Measurements from ENCODE around the gene ITGB4.

Gene ITGB4

DNA sequence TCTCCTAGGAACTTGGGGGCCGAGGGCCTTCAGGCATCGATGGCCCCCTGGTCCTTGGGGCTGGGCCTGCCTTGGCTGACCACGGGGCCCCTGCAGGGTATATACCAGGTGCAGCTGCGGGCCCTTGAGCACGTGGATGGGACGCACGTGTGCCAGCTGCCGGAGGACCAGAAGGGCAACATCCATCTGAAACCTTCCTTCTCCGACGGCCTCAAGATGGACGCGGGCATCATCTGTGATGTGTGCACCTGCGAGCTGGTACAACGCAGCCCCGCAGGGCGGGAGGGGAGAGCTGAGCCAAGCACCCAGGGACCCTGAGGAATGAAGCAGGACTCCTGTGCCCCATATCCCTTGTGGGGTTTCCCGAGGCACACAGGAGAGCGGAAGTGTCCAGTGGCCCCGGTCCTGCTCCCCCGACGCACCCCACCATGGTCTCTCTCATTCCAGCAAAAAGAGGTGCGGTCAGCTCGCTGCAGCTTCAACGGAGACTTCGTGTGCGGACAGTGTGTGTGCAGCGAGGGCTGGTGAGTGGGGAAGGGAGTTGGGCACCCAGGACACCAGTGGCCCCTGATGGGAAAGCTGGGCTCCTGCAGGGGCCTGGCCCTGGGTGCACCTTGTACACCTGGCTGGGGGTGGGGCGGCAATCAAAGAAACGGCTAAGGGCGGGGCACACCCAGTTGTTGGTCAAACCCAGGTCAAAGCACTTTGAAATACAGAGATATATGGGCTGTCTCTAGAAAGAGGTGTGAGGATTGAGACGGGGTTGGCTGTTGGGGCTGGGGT is 10.6 kb downstream of the ITGB4 start:
- no peak for DNase-seq (ENCODE audit: low read depth)

DNA sequence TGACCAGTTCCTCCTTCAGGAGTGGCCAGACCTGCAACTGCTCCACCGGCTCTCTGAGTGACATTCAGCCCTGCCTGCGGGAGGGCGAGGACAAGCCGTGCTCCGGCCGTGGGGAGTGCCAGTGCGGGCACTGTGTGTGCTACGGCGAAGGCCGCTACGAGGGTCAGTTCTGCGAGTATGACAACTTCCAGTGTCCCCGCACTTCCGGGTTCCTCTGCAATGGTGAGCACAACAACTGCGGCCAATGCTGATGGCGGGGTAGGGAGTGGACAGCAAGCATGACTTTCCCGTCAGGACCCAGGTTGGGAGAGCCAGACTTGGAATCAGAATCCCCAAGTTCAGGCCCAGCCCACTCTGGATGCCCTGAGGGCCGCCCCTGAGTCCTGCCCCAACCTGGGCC is 12.2 kb downstream of the ITGB4 start:
- DNase-seq (ENCODE audit: low read depth) = no peak

DNA sequence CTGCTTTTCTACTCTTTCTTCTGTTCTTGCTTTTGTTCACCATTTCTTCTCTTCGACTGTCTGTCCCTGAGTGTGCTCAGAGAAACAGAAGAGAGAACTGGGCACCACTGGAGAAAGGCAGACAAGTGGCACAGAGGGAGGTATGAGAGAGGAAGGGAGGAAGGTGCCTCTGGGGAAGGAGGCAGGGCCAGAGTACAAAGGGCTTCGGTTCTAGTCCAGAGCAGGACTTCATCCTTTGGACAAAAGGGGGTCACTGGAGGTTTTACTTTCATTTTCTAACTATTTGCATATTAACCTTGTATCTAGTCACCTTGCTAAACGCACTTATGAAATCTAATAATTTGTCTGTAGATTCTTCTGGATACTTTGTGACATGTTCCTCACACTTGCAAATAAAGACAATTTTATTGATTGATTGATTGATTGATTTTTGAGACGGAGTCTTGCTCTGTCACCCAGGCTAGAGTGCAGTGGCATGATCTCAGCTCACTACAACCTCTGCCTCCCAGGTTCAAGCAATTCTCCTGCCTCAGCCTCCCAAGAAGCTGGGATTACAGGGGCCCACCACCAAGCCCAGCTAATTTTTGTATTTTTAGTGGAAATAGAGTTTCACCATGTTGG is 13.5 kb downstream of the ITGB4 start:
- DNase-seq (ENCODE audit: low read depth) = no peak

DNA sequence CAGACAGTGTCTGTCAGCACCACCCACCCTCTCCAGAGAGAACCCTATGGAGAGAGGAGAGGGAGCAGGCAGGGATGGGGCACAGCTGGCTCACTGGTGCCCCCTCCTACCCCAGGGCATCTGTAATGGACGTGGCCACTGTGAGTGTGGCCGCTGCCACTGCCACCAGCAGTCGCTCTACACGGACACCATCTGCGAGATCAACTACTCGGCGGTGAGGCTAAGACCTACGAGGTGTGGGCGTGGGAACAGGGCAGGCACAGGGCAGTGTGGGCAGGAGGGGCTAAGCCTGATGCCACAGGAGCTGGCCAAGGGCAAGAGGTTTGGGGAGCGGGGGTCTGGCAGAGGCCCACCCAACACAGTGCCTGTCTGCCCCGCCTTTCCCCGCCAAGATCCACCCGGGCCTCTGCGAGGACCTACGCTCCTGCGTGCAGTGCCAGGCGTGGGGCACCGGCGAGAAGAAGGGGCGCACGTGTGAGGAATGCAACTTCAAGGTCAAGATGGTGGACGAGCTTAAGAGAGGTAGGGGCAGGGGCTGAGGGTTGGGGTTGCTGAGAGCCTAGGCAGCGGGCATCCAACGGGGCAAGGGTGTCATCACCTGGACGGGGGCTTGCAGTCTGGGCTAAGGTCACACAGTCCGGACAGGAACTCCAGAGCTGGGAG is 15.0 kb downstream of the ITGB4 start:
- no peak for DNase-seq (ENCODE audit: low read depth)

DNA sequence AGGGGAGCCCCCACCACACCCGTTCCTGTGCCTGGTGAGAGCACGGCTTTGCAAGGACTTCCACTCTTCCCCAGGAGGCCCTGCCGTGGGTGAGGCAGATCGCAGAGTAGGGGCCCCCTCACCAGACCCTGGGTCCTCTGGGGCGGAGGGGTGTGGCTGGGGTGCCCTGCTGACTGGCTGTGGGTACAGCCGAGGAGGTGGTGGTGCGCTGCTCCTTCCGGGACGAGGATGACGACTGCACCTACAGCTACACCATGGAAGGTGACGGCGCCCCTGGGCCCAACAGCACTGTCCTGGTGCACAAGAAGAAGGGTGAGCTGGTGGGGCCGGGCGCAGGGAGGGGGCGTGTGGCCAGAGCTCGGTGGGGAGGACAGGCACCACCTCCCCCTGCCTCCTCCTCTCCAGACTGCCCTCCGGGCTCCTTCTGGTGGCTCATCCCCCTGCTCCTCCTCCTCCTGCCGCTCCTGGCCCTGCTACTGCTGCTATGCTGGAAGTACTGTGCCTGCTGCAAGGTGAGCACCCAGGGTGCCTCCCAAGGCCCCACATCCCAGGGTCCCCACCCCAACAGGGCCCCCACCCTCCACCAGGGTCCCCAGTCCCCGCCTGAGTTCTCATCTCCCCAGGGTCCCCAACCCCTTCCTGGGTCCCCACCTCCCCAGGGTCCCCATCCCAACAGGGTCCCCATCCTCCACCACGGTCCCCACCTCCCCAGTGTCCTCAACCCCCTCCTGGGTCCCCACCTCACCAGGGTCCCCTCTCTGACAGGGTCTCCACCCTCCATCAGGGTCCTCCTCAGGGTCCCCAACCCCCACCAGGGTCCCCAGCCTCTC is 16.1 kb downstream of the ITGB4 start:
- DNase-seq (ENCODE audit: low read depth) = no peak

DNA sequence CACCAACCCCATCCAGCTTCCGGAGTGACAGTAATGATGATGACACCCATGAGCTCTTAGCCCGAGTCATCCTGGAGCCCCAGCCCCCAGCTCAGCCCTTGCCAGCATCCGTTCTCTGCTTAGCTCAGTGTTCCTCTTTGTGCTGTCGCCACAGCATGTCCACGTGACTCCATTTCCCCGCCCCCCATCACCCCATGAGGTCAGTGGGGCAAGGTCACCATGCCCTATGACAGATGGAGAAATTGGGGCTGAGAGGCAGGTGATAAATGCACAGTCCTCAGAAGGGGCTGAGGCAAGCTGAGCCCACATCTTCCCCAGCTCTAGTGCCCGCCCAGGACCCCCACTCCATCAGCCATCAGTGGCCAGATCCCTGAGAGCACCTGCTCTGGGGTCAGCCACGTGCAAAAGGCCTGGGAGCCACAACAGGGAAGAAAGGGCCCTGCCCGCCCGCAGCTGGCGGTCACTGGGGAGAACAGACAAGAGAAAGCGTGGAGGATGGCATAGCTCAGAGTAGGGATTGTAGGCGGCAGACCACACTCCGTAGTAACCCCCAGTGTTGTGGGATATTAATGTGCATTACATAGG is 17.1 kb downstream of the ITGB4 start:
- peak; percentile 20 for DNase-seq (ENCODE audit: low read depth)

DNA sequence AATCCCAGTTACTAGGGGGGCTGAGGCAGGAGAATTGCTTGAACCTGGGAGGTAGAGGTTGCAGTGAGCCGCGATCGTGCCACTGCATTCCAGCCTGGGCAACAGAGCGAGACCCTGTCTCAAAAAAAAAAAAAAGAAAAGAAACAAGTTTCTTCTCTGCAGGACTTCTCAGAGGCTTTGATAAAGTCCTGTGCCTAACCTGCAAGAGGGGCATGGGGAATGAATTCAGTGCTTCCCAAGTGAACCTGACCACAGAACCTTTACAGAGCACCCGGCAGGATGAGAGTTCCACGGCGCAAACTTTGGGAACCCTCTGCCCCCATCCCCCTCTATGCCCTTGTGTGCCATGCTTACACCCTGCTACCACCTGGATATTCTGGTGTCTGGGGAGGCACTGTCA is 17.9 kb downstream of the ITGB4 start:
- DNase-seq (ENCODE audit: low read depth) = no peak

DNA sequence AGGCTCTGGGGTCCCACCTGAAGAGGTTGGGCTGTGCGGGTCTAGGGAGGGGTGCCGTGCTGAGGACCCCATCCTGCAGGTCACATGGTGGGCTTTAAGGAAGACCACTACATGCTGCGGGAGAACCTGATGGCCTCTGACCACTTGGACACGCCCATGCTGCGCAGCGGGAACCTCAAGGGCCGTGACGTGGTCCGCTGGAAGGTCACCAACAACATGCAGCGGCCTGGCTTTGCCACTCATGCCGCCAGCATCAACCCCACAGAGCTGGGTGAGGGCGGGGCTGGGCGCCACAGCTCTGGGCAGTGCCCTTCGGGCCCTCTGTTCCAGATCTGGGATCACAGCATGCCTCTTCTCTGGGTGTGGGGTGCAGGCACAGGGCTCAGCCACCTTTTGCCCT is 18.5 kb downstream of the ITGB4 start:
- no peak for DNase-seq (ENCODE audit: low read depth)

DNA sequence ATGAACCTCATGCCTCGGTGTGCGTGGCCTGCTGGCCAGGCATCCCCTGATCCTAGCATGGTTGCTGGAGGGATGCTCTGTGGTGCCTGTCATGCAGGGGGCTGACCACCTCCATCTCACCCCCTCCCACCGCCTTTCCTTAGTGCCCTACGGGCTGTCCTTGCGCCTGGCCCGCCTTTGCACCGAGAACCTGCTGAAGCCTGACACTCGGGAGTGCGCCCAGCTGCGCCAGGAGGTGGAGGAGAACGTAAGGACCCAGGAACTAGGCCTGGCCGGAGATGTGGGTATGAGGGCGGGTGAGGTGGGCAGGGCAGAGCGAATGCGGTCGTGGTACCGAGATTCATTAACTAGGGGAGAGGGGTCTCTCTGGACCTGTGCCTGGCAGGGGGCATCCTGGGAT is 19.0 kb downstream of the ITGB4 start:
- no peak for DNase-seq (ENCODE audit: low read depth)

DNA sequence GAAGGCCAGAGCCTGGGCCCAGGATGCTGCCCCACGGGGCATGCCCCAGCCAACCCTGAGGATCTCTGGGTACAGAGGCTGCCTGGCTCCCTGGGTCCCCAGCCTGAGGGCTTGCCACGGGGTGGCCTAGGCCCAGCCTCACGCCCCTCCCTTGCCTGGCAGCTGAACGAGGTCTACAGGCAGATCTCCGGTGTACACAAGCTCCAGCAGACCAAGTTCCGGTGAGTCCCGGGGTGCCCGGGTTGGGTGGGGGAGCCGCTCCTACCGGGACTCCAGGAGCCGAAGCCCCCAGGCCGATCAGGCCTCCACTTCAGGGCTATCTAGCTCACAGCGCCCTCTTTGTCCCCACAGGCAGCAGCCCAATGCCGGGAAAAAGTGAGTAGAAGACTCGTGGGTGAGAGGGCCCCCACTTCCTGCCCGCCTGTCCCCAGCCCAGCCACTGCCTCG is 19.4 kb downstream of the ITGB4 start:
- DNase-seq (ENCODE audit: low read depth) = no peak

DNA sequence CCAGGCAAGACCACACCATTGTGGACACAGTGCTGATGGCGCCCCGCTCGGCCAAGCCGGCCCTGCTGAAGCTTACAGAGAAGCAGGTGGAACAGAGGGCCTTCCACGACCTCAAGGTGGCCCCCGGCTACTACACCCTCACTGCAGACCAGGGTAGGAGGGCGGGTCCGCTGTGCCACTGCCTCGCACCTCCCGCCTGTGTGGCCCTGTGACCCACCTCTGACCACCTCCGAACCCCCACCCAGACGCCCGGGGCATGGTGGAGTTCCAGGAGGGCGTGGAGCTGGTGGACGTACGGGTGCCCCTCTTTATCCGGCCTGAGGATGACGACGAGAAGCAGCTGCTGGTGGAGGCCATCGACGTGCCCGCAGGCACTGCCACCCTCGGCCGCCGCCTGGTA is 21.1 kb downstream of the ITGB4 start:
- DNase-seq (ENCODE audit: low read depth) = no peak

DNA sequence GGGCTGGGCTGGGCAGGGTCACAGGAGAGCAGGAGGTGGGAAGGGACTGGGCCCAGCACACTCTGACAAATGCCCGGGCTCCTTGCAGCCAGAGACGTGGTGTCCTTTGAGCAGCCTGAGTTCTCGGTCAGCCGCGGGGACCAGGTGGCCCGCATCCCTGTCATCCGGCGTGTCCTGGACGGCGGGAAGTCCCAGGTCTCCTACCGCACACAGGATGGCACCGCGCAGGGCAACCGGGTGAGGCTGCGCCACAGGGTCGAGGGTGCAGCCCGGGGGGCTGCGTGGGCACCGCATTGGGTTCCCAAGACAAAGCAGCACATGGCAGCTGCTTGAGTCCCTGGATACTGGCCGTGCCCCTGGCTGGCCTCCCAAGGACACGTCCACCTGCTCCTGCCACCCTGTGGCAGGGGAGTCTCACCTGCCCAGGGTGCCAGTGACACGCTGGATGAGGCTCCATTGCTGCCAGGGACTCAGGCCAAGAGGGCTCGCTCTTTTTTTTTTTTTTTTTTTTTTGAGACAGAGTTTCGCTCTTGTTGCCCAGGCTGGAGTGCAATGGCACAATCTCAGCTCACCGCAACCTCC is 22.5 kb downstream of the ITGB4 start:
- DNase-seq (ENCODE audit: low read depth) = no peak

DNA sequence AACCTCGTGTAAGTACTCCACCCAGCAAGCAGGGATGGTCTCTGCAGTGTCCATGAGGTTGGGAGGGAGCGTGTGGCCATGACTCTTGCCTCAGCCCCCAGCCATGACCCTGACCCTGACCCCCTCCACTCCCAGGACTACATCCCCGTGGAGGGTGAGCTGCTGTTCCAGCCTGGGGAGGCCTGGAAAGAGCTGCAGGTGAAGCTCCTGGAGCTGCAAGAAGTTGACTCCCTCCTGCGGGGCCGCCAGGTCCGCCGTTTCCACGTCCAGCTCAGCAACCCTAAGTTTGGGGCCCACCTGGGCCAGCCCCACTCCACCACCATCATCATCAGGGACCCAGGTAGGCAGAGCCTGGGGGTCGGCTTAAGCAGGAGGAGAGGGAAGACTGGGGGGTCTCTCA is 27.4 kb downstream of the ITGB4 start:
- DNase-seq (ENCODE audit: low read depth) = no peak

DNA sequence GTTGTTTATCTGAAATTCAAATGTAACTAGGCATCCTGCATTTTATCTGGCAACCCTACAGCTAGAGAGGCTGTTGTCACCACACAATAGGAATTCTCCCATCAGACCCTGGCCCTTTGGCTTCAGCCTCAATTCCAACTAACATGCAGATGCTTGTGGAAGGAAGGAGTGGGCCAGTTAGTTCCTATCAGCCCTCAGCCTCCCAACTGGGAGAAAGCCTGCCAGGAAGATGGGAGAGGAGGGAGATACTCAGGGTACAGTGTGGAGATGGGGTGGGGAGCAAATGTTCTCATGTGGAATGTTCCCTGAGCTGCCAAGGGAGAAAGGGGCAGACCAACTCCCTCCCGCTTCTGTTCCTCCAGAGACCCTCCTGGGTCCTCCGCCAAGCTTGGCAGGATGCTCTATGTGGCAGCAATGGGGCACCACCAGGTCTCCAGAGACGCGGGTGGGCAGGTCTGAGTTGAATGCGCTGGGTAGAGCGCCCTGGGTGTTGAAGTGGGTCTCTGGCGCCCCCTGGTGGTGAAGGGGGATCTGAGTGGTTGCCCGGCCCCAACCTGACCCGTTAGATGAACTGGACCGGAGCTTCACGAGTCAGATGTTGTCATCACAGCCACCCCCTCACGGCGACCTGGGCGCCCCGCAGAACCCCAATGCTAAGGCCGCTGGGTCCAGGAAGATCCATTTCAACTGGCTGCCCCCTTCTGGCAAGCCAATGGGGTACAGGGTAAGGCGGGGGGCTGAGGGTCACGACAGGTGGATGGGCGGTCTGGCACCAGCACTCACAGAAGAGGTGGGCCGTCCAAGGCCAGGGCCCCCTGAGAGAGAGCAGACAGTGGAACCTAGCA is 28.5 kb downstream of the ITGB4 start:
- peak; percentile 46 for DNase-seq (ENCODE audit: low read depth)

DNA sequence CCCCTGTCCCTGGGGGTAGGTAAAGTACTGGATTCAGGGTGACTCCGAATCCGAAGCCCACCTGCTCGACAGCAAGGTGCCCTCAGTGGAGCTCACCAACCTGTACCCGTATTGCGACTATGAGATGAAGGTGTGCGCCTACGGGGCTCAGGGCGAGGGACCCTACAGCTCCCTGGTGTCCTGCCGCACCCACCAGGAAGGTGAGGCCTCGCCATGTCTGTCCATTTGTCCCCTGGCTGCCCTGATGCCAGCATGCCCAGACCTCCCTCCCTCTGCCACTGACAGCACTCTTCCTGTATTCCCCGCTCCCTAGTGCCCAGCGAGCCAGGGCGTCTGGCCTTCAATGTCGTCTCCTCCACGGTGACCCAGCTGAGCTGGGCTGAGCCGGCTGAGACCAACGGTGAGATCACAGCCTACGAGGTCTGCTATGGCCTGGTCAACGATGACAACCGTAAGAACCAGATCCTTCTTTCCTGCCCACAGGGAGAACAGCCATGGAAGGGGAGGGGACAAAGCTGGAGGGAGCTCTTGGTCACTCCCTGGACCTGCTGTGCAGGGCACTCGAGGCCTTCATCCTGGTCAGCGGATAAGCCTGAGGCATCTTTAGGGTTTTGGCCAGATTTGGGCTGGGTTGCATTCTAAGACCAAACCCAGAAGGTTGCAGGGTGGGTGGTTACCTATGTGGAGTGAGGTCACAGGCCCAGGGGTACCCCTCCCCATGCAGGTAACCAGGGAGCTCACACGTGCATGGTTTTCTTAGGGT is 29.6 kb downstream of the ITGB4 start:
- DNase-seq (ENCODE audit: low read depth) = no peak

DNA sequence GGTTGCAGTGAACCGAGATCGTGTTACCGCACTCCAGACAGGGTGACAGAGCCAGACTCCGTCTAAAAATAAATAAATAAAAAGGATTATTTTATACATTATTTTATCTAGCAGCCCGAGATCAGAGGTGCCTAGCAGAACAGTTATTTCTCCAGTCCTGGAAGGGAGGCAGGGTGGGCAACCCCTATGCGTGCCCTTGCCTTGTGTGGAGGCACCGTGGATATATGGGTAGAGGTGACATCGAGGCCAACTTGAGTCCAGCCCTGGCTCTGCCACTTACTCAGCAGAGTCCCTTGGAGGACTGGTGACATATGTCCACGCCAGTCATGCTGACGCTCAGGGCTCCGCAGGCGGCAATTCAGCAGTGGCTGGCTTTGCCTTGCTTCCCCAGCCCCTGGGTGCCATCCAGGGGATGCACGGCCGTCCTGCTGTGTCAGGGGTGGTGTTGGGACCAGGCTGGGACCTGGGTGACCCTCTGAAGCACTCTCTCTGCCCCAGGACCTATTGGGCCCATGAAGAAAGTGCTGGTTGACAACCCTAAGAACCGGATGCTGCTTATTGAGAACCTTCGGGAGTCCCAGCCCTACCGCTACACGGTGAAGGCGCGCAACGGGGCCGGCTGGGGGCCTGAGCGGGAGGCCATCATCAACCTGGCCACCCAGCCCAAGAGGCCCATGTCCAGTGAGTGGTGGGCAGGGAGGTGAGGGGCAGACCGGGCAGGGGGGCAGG is 30.6 kb downstream of the ITGB4 start:
- no peak for DNase-seq (ENCODE audit: low read depth)

DNA sequence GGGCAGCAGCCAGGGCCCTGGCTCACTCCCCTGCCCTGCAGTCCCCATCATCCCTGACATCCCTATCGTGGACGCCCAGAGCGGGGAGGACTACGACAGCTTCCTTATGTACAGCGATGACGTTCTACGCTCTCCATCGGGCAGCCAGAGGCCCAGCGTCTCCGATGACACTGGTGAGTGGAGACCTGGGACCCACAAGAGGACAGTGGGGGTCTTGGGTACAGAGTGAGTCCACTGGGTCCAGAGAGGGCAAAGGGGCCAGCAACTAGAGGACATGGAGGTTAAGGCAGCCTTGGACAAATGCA is 31.1 kb downstream of the ITGB4 start:
- no peak for DNase-seq (ENCODE audit: low read depth)

DNA sequence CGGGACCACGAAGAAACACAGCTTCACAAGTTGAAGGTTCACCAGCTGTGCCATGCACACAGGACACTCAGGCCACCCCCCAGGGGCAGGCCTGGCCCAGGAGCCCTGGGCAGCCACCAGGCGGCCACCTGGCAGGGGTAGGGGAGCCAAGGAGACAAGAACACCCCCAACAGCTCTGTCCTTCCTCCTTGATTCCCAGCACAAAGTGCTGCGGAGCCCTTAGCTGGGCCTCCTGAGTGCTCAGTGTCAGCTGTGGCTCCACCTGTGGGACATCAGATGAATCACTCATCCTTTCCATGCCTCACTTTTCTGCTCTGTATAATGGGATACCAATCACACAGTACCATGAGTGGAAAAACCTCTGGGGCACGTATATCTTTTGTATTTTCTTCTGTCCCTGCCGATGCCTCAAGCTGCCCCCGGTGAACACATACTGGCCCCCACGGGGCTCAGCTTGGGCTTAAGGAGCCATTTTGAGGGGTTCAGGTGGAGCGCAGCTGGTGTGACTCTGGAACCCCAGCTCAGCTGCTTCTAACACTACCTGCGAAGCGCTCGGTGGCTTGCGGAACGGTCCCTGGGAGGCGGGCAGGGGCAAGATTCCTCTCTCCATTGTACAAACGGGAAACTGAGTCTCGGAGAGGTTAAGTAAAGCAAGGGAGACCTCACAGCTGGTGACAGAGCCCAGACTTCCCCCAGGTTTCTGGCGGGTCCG is 31.7 kb downstream of the ITGB4 start:
- DNase-seq (ENCODE audit: low read depth) = no peak

Measured in GM04504 (cell line).